Gastrocnemius medialis (tissue), 4 donors: Measurements from ENCODE around the gene ANKRD49. TPM values are rescaled to one million over a fixed set of nuclear protein-coding genes. Genes with fewer than 3 reads are reported as not detected.
A peak's percentile ranks its signal among the peaks of the same experiment; 100 is the strongest.

Experiments
- ATAC-seq, 2 donors: fragments of 150-250 bp; one replicate each; pipeline ENCODE4 v1.9.1; 2016
- DNase-seq, 2 donors: peaks; one replicate each; pipeline ENCODE4 v3.0.0-alpha.2; 2019
- H3K27ac ChIP-seq, 4 donors: fragments of 200-600 bp; sonication (generic); 1 replicate in 1 of 4; 2 replicates in 3 of 4; pipeline ENCODE4 v1.5.1; 2016 to 2018; ENCODE audit warnings: mild to moderate bottlenecking in 2 of 4, moderate library complexity in 1 of 4
- H3K27me3 ChIP-seq, 3 donors: fragments of 200-600 bp; sonication (generic) in 2 of 3; 1 replicate in 1 of 3; 2 replicates in 2 of 3; pipeline versions ENCODE4 v1.5.1 to v1.6.0; 2016 to 2019; ENCODE audit warnings: mild to moderate bottlenecking in 1 of 3, moderate library complexity in 1 of 3
- H3K36me3 ChIP-seq, 2 donors: fragments of 200-600 bp; sonication (generic) in 1 of 2; one replicate each; pipeline ENCODE4 v1.5.1; 2017 to 2018
- H3K4me1 ChIP-seq, 2 donors: fragments of 200-600 bp; sonication (generic) in 1 of 2; one replicate each; pipeline ENCODE4 v1.5.1; 2016 to 2017; ENCODE audit warnings: mild to moderate bottlenecking in 2 of 2
- H3K4me3 ChIP-seq, 4 donors: fragments of 200-600 bp; sonication (generic) in 3 of 4; 1 replicate in 1 of 4; 2 replicates in 3 of 4; pipeline ENCODE4 v1.5.1; 2016 to 2019; ENCODE audit warnings: mild to moderate bottlenecking in 2 of 4
- H3K9me3 ChIP-seq, 3 donors: fragments of 200-600 bp; sonication (generic) in 2 of 3; 1 replicate in 1 of 3; 2 replicates in 2 of 3; pipeline ENCODE4 v1.5.1; 2016 to 2019
- POLR2A ChIP-seq, 2 donors: fragments of 450-650 bp; IDR thresholded peaks; one replicate each; pipeline ENCODE4 v1.6.1; 2017; ENCODE audit warnings: antibody characterized with exemption in 2 of 2, mild to moderate bottlenecking in 2 of 2, moderate library complexity in 2 of 2
- in situ Hi-C, 4 donors: fragments of 200-750 bp; cut with MboI; loops; one replicate each; pipeline versions ENCODE4 v1.15.0 to v1.8.0; 2017; ENCODE audit warnings: low sequenced_read_pairs in 4 of 4
- intact Hi-C: fragments of 100-400 bp; cut with DNase I; formaldehyde crosslinking; loops from one replicate; pipeline ENCODE4 v1.15.1; 2023; ENCODE audit warnings: low total_unique reads
- total RNA-seq, 4 donors: library from RNA; depleted of rRNA; stranded (reverse); fragments of >200 nt; gene quantifications; one replicate each; pipeline versions ENCODE4 v1.1.0 to v1.2.3, GENCODE V29; 2016
- TF ChIP-seq, protein P1 (sequence below), 5 experiments: fragments of 450-650 bp in 3 of 5; fragments of 200-600 bp in 2 of 5; sonication (generic) in 2 of 5; IDR thresholded peaks in 4 of 5; conservative IDR thresholded peaks in 1 of 5; 1 replicate in 4 of 5; 2 replicates in 1 of 5; pipeline ENCODE4 v1.5.1; 2016 to 2019; ENCODE audit warnings: antibody characterized with exemption in 5 of 5, mild to moderate bottlenecking in 3 of 5, moderate library complexity in 3 of 5

The ANKRD49 gene
- total RNA-seq, 4 donors from 2014 or later, result 9.0 to 21.1 (median 11.9) TPM

DNA sequence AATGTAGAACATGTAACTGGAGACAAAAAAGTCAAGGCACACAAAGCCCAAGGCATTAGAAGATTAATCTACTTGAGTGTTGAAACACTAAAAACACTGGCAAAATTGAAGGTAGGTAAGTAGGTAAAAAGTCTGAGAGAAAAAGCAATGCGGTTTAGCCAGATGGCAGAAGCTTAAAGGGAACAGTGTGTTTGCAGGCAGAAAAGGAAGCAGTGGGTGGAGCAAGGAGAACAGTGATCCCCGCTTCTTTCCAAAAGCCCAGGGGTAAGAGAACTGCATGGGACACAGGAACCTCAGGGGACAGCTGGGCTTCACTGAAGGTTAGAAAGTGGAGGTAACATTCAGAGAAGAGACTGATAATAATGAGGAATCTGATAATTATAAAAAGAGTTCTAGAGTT, 16.2 kb upstream of the ANKRD49 start:
- no peak for TF ChIP-seq POLR2A (IDR thresholded peaks at IDR 0.05)
- TF ChIP-seq, protein P1, sequence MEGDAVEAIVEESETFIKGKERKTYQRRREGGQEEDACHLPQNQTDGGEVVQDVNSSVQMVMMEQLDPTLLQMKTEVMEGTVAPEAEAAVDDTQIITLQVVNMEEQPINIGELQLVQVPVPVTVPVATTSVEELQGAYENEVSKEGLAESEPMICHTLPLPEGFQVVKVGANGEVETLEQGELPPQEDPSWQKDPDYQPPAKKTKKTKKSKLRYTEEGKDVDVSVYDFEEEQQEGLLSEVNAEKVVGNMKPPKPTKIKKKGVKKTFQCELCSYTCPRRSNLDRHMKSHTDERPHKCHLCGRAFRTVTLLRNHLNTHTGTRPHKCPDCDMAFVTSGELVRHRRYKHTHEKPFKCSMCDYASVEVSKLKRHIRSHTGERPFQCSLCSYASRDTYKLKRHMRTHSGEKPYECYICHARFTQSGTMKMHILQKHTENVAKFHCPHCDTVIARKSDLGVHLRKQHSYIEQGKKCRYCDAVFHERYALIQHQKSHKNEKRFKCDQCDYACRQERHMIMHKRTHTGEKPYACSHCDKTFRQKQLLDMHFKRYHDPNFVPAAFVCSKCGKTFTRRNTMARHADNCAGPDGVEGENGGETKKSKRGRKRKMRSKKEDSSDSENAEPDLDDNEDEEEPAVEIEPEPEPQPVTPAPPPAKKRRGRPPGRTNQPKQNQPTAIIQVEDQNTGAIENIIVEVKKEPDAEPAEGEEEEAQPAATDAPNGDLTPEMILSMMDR (IDR thresholded peaks at IDR 0.05 in 4 of 5, conservative IDR thresholded peaks at IDR 0.05 in 1 of 5), result no peak
- H3K4me3 ChIP-seq, result no peak overlapping the region
- H3K36me3 ChIP-seq, result peaks cover 0 to 37% of the 10 kb centered on the region in 2 donors
- ATAC-seq, result no peak
- in situ Hi-C loops (loop anchor here (25.0 kb wide), 3 partner anchors 690 to 1310 kb away; partner anchors contain the start of genes CEP57 (in 2 of the 4), FAM76B (in 2 of the 4), MED17 (in 2 of the 4) and C11orf54 (in 1 of the 4)), intact Hi-C loops (no loop called here)
- H3K27ac ChIP-seq, result no peak overlapping the region
- no peaks in the 10 kb centered on the region for H3K27me3 ChIP-seq
- H3K9me3 ChIP-seq, result no peaks in the 10 kb centered on the region
- no peak for DNase-seq
- H3K4me1 ChIP-seq, result no peaks in the 10 kb centered on the region

DNA sequence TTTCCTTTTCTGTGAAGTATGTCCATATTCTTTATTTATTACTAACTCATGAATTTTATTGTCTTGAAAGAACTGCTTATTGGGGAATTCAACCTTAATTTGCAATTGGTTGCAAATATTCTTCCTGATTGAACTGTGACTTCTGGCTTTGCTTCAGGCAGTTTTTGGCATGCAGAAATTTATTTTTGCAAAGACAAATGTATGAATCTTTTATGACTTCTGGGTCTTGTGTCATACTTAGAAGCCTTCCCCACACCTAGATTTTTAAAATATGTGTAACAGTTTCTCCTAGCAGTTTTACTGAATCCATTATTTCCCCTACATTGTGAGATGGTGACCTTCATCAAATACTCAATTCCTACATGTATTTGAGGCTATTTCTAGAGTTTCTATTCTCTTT, 12.4 kb upstream of the ANKRD49 start:
- no peaks in the 10 kb centered on the region for H3K9me3 ChIP-seq
- TF ChIP-seq, protein P1 (IDR thresholded peaks at IDR 0.05 in 4 of 5, conservative IDR thresholded peaks at IDR 0.05 in 1 of 5), result no peak
- TF ChIP-seq POLR2A (IDR thresholded peaks at IDR 0.05), result no peak
- no peak overlapping the region for H3K4me3 ChIP-seq
- peaks cover 0 to 62% of the 10 kb centered on the region in 2 donors for H3K36me3 ChIP-seq
- no peaks in the 10 kb centered on the region for H3K4me1 ChIP-seq
- no peaks in the 10 kb centered on the region for H3K27me3 ChIP-seq
- no peak for ATAC-seq
- in situ Hi-C loops, result loop anchor here (25.0 kb wide), 3 partner anchors 694 to 1306 kb away; partner anchors contain the start of genes CEP57 (in 2 of the 4), FAM76B (in 2 of the 4), MED17 (in 2 of the 4) and C11orf54 (in 1 of the 4)
- no peak for DNase-seq
- intact Hi-C loops, result no loop called here
- H3K27ac ChIP-seq, result no peak overlapping the region

DNA sequence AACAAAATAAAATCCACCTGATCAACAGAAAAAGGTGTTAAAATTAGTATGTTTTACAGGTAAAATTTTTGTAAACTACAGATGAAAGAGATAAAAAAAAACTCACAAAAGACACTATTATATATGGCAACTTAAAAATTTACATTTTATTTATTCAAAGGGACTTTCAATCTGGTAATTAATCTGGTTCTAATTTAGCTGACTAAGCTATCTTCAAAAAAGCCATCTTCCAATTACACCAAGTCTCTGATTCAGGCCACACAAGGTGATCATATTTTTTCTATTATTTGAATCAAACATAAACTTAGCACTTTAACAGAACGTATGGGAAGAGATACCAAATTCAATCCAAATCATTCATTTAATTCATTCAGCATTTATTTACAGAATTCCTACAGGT, 7.7 kb upstream of the ANKRD49 start:
- H3K4me1 ChIP-seq, result no peaks in the 10 kb centered on the region
- no peak for DNase-seq
- H3K36me3 ChIP-seq, result peaks cover 0 to 88% of the 10 kb centered on the region in 2 donors
- no peak for ATAC-seq
- TF ChIP-seq, protein P1 (IDR thresholded peaks at IDR 0.05 in 4 of 5, conservative IDR thresholded peaks at IDR 0.05 in 1 of 5), result no peak
- no peak for TF ChIP-seq POLR2A (IDR thresholded peaks at IDR 0.05)
- no peak overlapping the region for H3K4me3 ChIP-seq
- intact Hi-C loops, result no loop called here
- no peak overlapping the region for H3K27ac ChIP-seq
- H3K9me3 ChIP-seq, result no peaks in the 10 kb centered on the region
- in situ Hi-C loops, result loop anchor here (25.0 kb wide), 3 partner anchors 699 to 1301 kb away; partner anchors contain the start of genes CEP57 (in 2 of the 4), FAM76B (in 2 of the 4), MED17 (in 2 of the 4) and C11orf54 (in 1 of the 4)
- H3K27me3 ChIP-seq, result no peaks in the 10 kb centered on the region

GRCh38 chr11:94494126-94494680, 419 bp downstream of the ANKRD49 start:
- Histone ChIP-seq H3K27me3 (no peaks in the 10 kb centered on the region), H3K36me3 (peaks cover 3 to 42% of the 10 kb centered on the region in 2 donors), H3K4me1 (peaks cover 24 to 27% of the 10 kb centered on the region in 2 donors), H3K4me3 (peak overlapping the region; percentile 80 to 94 (median 86)), H3K27ac (peak overlapping the region; percentile 76 to 87 (median 82)), H3K9me3 (no peaks in the 10 kb centered on the region)
- in situ Hi-C loops, result loop anchor here (25.0 kb wide), 3 partner anchors 707 to 1293 kb away; partner anchors contain the start of genes CEP57 (in 2 of the 4), FAM76B (in 2 of the 4), MED17 (in 2 of the 4) and C11orf54 (in 1 of the 4)
- TF ChIP-seq POLR2A (IDR thresholded peaks at IDR 0.05), result no peak
- TF ChIP-seq, protein P1 (IDR thresholded peaks at IDR 0.05 in 4 of 5, conservative IDR thresholded peaks at IDR 0.05 in 1 of 5), result no peak
- no peak for DNase-seq
- ATAC-seq, result peak; percentile 64 to 68
- intact Hi-C loops, result loop anchor here (5.0 kb wide), 1 partner anchor 478 kb away; the partner anchor contains the start of genes CWC15 and KDM4D
